ENCODE results near the gene MBP.

Gene MBP

DNA sequence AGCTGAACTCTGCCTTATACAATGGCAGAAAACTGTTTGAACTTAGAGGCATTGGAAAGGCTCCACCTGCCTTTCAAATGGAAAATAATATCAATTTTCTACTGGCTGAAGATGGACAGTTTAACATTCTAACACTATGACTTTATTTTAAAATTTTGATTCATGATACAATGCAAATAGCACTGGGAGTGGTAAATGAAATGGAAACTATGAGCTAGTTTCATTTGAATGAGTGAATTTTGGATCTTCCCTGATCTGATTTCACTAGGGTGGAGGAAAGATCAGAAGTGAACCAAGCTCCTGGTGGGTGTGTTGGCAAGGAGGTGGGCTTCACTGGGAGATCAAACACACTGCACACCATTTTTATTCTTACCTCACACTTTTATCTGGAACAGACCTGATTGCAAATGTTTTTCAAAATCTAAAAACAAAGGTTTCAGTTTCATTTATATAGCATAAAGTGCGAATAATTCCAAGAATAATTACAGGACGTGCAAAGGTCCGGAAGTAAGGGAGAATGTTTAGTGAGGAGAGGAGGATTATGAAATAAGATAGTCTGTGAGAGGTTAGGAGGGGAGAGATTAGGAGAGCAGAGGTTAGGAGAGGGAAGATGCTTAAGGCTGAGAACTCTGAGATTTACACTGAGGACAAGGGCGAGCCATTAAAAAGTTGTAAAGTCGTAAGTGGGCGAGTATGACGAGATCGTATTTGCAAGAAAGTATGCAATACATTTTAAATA, 18.6 kb upstream of the MBP start:
- DNase-seq = no peak

DNA sequence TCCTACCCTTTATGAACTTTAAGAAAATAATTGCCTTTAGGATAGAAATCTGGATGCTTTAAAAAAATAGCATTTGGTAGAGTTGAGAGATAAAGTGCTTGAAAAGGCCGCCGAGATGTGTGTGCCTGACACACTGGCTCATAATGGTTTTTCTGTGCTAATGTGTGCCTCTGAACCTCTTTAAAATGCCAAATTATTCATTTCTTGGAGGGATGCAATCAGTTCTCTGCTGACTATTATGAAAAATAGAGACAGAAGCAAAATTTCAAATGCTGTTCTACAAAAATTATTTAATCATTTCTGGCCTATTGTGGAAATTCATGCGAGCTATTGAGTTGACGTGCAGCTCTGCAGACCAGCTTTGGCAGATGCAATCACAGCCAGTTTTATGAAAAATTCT, 18.0 kb upstream of the MBP start:
- no peak for DNase-seq

DNA sequence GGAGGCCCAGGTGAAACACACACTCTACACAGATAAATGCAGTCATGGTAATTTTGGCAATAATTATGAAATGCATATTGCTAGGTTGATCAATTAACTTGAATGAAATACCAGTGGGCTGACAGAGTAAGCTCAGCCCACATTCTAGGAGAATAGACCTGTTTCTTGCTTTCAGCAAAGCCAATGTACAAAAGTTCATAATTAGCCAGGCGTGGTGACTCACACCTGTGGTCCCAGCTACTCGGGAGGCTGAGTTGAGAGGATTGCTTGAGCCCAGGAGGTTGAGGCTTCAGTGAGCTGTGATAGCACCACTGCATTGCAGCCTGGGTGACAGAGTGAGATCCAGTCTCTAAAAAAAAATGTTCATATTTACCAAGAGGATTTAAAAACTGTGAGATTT, 15.7 kb upstream of the MBP start:
- no peak for DNase-seq

DNA sequence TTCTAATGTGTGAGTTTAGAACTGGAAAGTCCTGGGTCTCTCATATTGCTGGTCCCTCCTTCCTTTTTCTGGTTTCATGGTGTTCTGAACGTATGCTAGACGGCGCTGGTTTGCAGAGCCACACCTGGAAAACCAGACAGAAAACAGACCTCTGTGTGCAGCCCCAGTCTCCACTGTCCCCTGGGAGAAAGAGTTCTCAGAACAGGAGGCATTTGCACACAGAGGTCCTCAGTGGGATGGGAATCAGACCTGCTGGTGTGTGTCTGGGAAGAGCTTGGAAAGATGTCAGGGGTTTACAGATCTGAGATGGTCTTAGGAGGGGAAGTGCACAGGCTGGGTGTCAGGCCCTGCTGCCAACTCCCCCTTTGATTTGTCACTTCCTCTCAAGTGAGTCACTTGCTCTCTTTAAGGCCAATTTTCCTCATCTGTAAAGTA, 14.9 kb upstream of the MBP start:
- DNase-seq = no peak

DNA sequence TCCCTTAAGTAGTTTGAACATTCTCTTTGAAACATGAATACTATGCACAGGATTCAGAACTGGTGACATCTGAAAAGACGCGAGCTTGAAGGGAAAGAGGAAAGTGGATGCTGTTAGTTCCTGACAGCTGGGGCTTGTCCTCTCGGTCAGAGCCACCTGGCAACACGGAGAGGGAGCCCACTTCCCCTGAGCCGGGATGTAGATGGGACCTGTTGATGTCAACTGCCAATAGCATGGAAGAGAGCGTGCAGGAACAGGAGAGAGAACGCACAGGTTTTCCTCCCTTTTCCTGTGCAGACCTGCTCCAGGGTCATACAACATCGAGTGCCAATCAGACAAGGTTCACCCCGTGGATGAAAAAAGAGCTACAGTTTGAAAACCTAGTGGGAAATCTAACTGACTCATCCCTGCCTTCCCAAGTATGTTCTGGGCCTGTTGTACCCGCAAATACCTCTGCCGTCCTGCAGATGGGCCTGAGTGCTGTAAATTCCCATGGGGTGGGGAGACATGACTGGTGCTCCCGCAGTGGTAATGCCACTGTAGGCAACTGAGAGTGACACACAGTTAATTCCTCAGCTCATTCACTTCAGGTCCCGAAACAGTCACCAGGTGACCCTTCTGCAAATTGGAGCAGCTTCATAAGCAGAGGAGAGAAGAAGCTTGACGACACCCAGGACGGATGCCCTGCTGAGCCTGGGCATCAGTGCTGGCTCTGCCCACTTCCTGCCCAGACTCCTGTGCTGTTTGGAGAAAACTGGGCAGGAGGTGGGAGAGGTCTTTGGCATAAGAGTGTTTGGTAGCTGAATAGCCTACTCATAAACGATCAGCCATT, 13.9 kb upstream of the MBP start:
- no peak for DNase-seq

DNA sequence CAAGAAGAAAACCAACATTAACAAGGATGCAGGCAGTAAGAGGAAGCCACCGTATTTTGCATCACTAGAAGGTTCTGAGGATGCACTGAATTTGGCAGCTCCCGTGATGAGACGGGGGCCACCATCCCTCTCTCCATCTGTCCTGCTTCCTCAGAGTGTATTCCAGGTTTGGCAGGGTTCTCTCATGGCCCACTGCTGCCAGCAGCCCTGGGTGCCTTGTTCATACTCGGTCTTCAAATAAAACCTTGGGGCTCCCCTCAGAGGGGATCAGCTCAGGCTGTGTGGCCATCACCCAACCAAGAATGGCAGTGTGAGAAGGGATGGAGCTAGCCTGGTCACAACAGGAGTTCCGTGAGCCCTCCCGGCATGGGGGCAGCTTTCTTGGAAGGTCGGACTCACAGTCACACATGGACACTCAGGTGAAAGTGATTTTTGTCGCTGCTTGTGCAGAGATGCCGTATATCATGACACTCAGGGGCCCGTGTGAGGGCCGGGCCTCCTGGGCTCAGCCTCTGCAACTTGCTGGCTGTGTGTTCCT, 12.8 kb upstream of the MBP start:
- DNase-seq = no peak

DNA sequence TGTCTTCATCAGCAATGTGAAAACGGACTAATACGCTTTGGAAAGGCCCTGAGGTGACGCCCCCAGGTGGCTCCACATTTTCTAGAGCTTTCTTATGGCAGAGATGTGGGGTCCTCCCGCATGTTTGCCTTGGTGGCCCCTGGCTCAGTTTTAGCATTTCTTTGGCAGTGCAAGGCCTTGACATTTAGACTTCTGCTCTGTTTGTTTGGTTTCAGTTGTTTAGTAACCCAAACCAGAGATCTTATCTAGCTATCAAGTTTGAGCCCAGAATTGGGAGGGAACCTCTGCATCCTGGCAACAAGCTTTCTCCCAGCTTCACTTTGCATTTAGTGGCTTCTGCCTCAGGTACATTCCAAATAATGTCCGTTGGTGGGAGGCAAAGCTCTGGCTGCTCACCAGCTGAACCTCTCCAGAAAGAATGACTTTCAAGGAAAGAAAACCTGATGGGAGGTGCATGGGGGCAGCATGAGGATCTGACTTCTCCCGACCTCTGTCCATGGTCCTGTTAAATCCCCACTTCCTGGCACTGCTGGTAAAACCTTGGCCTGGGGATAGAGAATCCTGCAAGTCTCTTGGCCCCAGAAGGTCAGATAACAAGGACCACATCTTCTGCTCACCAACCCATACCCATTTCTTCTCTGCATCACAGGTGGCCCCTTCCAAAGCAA, 12.0 kb upstream of the MBP start:
- no peak for DNase-seq

DNA sequence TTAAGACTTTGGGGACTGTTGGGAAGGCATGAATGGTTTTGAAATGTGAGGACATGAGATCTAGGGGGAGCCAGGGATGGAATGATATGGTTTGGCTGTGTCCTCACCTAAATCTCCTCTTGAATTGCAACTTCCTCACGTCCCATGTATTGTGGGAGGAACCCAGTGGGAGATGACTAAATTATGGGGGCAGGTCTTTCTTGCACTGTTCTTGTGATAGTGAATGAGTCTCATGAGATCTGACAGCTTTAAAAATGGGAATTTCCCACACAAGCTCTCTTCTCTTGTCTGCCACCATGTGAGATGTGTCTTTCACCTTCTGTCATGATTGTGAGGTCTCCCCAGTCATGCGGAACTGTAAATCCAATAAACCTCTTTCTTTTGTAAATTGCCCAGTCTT, 11.5 kb upstream of the MBP start:
- DNase-seq = no peak

DNA sequence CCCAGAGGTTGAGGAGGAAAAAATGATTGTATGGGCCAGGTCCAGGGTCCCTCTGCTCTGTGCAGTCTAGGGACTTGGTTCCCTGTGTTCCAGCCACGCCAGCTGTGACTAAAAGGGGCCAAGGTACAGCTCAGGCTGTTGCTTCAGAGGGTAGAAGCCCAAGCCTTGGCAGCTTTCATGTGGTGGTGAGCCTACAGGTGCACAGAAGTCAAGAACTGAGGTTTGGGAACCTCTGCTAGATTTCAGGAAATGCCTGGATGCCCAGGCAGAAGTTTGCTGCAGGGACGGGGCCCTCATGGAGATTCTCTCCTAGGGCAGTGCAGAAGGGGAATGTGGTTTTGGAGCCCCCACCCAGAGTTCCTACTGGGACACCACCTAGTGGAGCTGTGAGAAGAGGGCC, 10.6 kb upstream of the MBP start:
- no peak for DNase-seq

DNA sequence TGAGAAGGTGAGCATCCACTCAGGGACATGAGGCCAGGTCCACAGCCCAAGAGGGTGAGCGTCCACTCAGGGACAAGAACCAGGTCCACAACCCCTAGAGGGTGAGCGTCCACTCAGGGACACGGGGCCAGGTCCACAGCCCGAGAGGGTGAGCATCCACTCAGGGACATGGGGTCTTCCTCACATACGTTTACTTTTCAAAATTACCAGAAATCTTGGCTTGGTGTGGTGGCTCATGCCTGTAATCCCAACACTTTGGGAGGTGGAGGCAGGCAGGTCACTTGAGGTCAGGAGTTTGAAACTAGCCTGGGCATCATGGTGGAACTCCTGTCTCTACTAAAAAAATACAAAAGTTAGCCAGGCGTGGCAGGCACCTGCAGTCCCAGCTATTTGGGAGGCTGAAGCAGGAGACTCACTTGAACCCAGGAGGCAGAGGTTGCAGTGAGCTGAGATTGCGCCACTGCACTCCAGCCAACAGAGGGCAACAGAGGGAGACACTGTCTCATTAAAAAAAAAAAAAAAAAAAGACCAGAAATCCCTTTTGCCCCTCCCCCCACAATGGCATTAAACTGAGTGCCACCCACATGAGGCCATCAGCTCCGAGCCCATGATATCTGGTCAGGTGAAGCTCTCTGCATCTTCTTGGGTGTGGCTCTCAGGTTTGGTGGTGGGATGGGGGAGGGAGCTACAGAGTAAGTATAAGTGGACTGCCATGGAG, 9.0 kb upstream of the MBP start:
- no peak for DNase-seq

DNA sequence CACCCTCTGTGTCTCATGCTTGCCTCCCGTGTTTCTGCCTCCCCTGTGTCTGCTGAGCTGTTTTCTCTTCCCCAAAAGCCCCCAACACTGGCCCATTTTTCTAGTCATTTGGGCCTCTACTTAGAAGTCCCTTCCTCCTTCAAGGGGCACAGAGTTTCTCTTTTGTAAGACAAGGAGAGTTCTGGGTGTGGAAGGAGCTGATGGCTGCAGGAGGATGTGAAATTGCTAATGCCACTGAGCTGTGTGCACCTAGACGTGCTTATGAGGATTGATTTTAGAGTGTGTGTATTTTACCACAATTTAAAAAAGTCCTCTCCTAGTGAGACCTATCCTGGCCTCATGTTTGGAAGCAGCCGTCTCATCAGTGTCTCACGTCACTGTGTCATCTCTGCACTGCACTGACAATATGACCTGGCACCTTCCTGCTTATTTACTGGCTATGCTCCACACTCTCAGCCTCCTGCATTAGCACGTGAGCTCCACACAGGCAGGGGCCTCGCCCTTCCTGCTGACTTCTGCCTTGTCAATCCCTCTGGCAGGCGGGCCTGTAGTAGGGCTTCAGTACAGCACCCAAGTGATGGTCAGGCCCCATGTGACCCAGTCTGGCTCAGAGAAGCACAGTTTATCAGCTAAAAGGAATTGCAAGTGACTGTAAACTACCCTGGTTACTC, 8.0 kb upstream of the MBP start:
- no peak for DNase-seq

DNA sequence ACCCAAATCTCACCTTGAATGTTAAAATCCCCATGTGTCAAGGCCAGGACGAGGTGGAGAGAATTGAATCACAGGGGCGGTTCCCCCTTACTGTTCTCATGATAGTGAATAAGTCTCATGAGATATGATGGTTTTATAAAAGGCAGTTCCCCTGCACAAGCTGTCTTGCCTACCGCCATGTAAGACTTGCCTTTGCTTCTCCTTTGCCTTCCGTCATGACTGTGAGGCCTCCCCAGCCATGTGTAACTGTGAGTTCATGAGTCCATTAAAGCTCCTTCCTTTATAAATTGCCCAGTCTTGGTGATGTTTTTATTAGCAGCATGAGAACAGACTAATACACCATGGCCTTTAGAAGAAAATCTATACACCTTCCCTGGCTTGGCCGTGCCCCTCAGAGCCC, 7.4 kb upstream of the MBP start:
- no peak for DNase-seq

DNA sequence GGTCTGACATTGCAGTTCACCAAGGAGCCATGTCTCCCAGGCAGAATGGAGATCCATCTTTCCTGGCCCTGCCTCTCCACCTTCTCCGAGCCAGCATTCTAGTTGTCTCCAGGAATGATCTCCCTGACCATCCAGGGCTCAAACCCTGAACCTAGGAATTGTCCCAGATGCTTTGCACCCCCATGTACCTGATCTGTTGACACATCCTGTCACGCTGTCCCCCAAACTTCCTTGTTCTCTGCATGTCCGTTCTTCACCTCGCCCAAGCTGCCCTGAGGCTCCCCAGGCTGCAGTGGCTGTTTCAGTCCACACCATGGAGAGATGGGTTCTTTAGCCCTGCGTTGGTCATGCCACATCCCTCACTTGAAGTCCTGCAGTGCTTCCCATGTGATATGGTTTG, 7.0 kb upstream of the MBP start:
- DNase-seq = no peak

DNA sequence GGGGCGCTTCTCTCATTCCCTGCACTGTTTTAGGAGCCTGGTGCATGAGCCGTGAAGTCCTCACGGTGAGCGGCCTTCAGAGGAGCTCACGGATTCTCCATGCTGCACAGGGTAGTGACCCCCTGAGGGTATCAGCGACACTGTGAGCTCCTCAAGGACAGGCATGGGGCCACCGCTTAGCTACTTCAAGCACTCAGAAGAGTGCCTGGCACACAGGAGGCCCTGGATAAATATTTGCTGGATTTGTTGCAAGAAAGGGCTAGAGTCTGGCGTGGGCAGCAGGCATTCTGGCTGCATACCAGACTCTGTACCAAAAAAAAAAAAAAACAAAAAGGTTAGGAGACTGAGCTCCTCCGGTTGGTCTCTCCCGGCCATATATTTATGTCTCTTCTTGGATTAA, 5.7 kb upstream of the MBP start:
- DNase-seq = no peak

DNA sequence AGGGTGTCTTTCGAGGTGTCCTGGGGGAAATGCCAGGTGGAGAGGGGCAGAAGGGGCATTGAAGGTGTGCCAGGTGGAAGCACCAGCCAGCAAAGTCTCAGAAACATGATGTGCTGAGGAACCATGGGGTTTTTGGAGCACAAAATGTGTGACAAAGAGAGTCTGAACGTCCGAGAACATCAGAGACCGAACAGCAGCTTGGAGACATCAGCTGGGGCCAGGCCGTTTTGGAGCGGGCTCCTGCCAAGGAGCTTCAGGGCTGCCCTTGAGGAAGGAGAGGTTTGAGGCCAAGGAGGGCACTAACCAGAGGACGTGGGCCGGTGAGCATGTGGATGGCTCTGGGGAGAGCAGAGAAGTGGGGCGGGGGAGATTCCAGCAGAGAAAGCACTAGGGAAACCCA, 5.3 kb upstream of the MBP start:
- no peak for DNase-seq

DNA sequence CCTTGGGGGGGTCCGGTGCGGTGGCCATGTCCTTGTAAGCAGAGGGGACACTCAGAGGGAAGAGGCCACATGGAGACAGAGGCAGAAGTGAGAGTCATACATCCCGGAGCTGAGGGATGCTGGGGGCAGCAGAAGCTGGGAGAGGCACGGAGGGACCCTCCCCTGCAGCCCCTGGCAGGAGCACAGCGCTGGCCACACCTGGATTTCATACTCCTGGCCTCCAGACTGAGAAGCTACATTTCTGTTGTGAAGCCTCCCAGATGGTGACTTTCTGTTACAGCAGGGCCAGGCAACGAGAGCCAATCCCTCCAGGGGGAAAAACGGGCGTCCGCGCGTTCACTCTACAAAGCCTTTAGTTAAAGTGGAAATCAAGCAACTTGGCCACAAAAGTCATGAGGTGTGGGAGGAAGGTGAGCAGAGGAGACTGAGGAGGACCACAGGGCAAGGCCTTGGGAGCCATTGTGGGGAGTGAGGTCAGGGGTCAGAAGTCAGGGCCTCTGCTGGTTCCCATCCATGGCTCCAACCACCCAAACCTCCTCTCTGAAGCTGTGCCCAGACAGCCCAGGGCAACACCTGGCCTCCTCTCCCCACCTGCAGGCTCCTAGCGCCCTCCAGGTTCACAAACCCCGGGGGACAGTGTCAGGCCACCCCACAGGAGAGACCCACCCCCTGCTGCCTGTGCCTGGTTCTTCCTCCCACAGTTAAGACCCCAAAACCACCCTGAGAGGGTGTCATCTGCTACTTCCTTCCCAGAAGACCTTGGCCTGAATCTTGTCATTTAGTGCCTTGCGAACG, 4.5 kb upstream of the MBP start:
- no peak for DNase-seq

DNA sequence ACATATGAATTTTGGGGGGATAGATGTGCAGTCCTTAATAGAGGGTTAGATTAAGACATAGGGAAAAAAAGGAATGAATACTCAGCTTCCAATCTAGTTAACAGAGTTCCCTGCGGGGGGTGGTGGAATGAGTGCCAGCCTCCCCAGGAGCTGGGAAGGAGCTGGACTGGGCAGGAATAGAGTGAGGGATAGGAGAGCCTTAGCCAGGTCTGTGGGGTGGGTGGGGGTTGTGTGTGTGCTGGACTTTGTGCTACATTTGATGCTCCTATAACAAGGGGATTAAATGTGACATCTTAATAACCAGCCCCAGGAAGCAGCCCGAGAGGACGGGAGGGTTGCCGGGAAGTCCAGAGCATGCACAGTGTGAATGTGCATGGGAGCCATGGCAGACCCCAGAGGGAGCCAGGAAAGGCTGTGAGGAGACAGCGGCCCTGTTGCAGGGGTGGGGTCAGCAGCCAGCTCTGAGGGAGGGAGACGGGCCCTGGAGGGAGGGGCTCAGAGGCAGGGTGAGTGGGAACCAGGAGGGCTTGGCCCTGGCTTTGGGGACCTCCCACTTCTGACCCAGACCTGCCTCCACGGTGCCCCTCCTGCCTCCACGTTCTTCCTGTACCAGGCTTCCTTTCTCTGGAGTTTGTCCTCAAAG, 3.6 kb upstream of the MBP start:
- no peak for DNase-seq

DNA sequence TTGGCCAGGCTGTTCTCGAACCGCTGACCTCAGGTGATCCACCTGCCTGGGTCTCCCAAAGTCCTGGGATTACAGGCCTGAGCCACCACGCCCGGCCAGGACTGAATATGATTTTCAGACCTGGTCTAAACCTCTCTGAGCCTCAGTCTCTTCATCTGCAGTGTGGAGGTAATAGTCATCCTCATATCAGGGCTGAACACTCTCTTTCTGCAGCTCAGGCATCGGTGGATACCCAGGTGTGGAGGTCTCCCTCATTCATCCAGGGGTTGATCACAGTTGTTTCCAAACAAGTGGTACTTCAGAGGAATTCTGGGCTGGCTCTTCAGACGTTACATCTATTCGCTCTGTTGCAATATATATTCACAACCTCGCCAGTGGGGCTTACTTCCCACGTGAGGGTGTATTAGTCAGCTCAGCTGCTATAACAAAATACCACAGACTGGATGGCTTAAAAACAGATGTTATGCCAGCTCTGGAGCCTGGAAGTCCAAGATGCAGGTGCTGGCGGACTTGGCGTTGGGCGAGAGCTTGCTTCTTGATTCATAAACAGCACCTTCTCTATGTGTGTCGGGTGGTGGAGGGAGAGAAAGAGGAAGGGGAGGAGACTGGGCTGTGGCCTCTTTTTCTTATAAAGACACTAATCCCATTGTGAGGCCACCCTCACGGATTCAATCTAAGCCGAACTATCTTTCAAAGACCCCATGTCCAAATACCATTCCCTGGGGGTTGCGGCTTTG, 2.9 kb upstream of the MBP start:
- DNase-seq = no peak

DNA sequence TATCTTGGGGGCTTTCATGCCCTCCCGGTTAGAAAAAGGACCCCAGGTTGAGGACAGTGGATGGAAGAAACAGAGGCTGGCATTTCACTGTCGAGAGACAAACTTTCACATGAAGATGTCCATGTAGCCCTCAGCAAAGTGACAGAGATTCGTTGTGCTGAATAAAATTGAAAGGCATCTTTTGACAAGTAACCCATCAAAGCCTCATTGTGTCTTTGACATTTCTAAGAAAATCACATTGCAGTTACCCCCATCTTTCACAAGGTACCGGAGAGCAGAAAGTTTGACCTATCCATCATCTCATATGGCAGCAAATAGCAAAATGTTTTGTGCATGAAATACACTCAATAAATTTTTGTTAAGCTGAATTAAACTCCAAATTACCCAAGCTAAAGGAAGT, 2.0 kb upstream of the MBP start:
- no peak for DNase-seq

DNA sequence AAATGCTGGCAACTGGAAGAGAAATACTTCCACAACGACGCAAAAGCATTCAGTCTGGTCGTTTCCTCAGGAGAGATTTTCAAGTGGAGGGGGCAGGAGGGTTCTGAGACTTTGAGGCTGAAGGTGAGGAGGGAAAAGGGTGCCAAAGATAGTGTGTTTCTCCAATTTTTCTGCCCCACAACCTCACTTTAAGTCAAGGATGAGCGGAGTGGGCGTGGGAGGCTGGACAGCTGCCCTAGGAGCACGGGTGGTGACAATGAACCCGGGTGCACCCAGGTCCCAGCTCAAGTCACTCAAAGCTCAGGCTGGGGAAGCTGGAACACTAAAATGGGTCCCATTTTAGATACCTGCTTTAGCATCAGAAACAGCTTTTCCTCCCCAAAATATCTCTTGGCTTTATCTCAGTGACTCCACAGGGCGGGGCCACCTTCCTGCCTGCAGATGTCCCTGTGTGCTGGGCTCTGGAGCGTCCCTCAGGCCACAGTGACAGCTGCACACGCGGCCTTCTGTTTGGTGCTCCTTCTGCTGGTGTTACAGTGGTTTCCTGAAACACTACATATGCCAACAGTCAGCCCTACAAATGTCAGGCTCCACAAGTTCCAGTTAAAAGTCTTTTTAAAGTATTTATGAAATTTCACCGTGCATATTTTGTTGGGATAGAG, 1.4 kb upstream of the MBP start:
- no peak for DNase-seq
